ENCODE data around the gene DDX41.
"Not testable (repeated sequence)": the region's sequence is repeated elsewhere in the genome, so short reads cannot be mapped to it uniquely, and the experiment has no call there.

DDX41 gene

GRCh38 chr5:177497292-177498012, 19.3 kb downstream of the DDX41 start, which contains the start of gene PDLIM7:
PDLIM7 (minus strand) TSS chr5:177497604; CDS start chr5:177496512, 1,092 bp downstream.
- peak; percentile 41 for DNase-seq

- DNase-seq: no peak
Observed at GRCh38 chr5:177496727-177497291, 20.0 kb downstream of the DDX41 start.

GRCh38 chr5:177496070-177496726, 20.6 kb downstream of the DDX41 start:
- DNase-seq: no peak

GRCh38 chr5:177495243-177496060, 21.3 kb downstream of the DDX41 start:
- DNase-seq: no peak

GRCh38 chr5:177494346-177495195, 22.2 kb downstream of the DDX41 start:
- peak; percentile 55 for DNase-seq

GRCh38 chr5:177493795-177494345, 22.9 kb downstream of the DDX41 start:
- DNase-seq: no peak

GRCh38 chr5:177492841-177493240, 23.9 kb downstream of the DDX41 start:
- DNase-seq: no peak

GRCh38 chr5:177491983-177492746, 24.6 kb downstream of the DDX41 start:
- no peak for DNase-seq

GRCh38 chr5:177491429-177491945, 25.3 kb downstream of the DDX41 start:
- DNase-seq: no peak

- DNase-seq: no peak
Observed at GRCh38 chr5:177490992-177491391, 25.8 kb downstream of the DDX41 start.

- DNase-seq: no peak
Observed at GRCh38 chr5:177490311-177490991, 26.3 kb downstream of the DDX41 start.

- no peak for DNase-seq
Observed at GRCh38 chr5:177489119-177489716, 27.5 kb downstream of the DDX41 start.

- no peak for DNase-seq
Observed at GRCh38 chr5:177487975-177488374, 28.8 kb downstream of the DDX41 start.

GRCh38 chr5:177487144-177487543, 29.6 kb downstream of the DDX41 start:
- DNase-seq: no peak

- no peak for DNase-seq
Observed at GRCh38 chr5:177486256-177486655, 30.5 kb downstream of the DDX41 start.

- DNase-seq: not testable (repeated sequence)
Observed at GRCh38 chr5:177485753-177486152, 31.0 kb downstream of the DDX41 start.

GRCh38 chr5:177484902-177485549, 31.7 kb downstream of the DDX41 start:
- no peak for DNase-seq

- DNase-seq: no peak
Observed at GRCh38 chr5:177483994-177484901, 32.5 kb downstream of the DDX41 start.

All from NK-92 treated with Interleukin-12 subunit alpha and Interleukin-12 subunit beta, amount 100 ng/mL, for 24 hours (cell line).